A204.1 (cell line): ENCODE measurements around the gene CHMP1A.
A peak's percentile ranks its signal among the peaks of the same experiment; 100 is the strongest.
"Not testable (repeated sequence)": the region's sequence is repeated elsewhere in the genome, so short reads cannot be mapped to it uniquely, and the experiment has no call there.

Experiments
- FAIRE-seq: peaks from 2 replicates; lab custom pipeline; 2012; peaks lifted over from hg19 to GRCh38; lab: Jason Lieb, UNC

CHMP1A gene

DNA sequence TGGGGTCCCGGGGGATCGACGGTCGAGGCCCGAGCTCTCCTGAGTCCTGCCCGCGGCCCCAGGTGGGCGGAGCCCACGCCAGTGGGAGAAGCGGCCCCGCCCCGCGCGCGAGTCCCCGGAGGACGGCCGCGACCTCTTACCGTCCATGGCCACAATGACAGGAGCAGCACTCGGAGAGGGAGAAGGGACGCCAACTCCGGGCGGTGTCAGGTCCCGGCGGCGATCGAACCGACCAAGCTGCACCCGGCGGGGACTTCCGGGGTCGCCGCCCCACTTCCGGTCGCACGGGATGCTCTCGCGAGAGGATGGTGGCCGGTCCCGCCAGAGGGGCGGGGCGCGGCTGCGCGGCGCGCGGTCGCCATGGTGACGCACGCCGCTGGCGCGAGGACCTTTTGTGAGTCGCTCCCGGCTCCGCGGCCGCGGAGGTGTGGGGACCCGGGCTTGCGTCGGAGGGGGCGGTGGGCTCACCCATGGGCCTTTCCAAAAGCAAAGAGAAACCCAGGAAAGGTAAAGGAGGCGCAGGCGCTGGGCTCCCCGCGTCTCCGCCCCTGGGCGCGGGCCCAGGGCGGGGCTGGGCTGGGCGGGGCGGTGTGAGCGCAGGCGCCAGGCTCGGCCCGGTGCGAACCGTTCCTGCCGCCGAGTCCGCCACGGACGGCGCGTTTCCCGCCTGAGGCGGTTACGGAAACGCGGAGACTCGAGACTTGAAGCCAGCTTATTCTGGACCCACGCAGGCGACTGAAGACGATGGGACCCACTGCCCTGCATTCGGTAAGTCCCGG lies at the start of gene CHMP1A, which contains the start of gene SPATA33:
CHMP1A (minus strand) TSS at position 267 of the 779 bp plus-strand sequence; CDS start at position 147, 120 bp downstream.
SPATA33 (plus strand) TSS at position 395 of the 779 bp plus-strand sequence; CDS start at position 471, 76 bp downstream.
- no peak for FAIRE-seq

- no peak for FAIRE-seq
Measured at GRCh38 chr16:89706518-89707260, 49.2 kb upstream of the CHMP1A start.

GRCh38 chr16:89705006-89705405 lies 47.5 kb upstream of the CHMP1A start:
- no peak for FAIRE-seq

DNA sequence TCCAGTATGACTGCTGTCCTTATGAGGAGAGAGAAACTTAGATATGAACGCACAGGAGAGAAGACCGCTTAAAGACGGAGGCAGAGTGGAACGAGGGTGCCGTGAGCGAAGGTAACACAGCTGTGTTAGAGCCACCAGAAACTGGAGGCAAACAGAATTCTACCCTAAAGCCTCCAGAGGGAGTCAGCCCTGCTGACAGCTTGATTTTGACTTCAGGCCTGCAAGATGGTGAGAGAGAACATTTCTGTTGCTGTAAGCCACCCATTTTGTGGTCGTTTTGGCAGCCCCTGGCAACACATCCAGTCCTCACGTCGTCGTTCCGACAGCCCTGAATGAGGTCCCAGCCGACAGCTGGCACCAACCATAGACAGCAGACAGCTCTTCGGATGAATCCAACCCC lies 46.8 kb upstream of the CHMP1A start:
- FAIRE-seq, result no peak

GRCh38 chr16:89701425-89702406 lies 44.2 kb upstream of the CHMP1A start, which contains the start of gene SPATA2L:
TSS of gene SPATA2L (minus strand) at chr16:89701705. CDS start at chr16:89701232, 473 bp downstream.
- peak; percentile 32 for FAIRE-seq

GRCh38 chr16:89700649-89701424 lies 43.3 kb upstream of the CHMP1A start:
- no peak for FAIRE-seq

GRCh38 chr16:89700100-89700648 lies 42.7 kb upstream of the CHMP1A start:
- FAIRE-seq, result peak; percentile 93

- FAIRE-seq, result not testable (repeated sequence)
Measured at GRCh38 chr16:89699629-89700099, 42.2 kb upstream of the CHMP1A start.

DNA sequence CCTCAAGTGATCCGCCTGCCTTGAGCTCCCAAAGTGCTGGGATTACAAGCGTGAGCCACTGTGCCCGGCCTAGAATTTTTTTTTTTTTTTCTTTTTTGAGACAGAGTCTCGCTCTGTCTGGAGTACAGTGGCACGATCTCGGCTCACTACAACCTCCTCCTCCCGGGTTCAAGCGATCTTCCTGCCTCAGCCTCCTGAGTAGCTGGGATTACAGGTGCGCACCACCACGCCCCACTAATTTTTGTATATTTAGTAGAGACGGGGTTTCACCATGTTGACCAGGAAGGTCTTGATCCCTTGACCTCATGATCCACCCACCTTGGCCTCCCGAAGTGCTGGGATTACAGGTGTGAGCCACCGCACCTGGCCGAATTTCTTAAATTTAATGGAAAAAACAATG lies 41.2 kb upstream of the CHMP1A start:
- FAIRE-seq, result not testable (repeated sequence)

GRCh38 chr16:89697616-89698331 lies 40.3 kb upstream of the CHMP1A start:
- no peak for FAIRE-seq

- FAIRE-seq, result no peak
Measured at GRCh38 chr16:89697161-89697615, 39.7 kb upstream of the CHMP1A start.

- FAIRE-seq, result no peak
Measured at GRCh38 chr16:89696670-89697128, 39.2 kb upstream of the CHMP1A start.

DNA sequence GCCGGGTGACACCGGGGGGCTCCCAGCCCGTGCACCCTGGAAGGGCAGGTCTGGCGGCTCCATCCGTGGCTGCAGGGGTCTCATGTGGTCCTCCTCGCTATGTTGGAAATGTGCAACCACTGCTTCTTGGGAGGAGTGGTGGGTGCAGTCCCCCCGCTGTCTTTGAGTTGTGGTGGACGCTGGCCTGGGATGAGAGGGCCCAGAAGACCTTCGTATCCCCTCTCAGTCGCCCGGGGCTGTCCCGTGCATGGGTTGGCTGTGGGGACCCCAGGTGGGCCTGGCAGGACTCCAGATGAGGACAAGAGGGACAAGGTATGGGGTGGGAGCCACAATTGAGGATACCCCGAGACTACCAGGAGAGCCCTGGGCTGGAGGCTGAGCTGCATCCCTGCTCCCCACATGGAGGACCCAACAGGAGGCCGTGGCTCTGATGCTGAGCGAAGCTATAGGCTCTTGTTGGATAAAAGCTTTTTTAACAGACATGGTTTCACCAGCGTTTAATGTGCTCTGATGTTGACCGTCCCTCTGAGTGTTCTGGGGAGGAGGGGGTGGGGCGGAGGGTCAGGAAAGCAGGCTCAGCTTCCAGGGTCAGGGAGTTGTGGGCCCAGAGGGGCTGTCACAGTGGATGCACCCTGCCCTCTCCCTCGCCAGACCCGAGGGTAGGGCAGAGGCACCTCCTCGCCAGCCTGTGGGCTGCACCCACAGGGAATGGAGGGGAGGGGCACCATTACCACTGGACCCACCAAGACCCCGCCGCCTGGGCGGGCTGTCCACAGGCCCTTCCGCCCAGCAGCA lies 38.6 kb upstream of the CHMP1A start:
- no peak for FAIRE-seq

- no peak for FAIRE-seq
Measured at GRCh38 chr16:89695086-89695874, 37.8 kb upstream of the CHMP1A start.

- FAIRE-seq, result not testable (repeated sequence)
Measured at GRCh38 chr16:89694784-89695085, 37.2 kb upstream of the CHMP1A start.

- no peak for FAIRE-seq
Measured at GRCh38 chr16:89693931-89694783, 36.6 kb upstream of the CHMP1A start.

DNA sequence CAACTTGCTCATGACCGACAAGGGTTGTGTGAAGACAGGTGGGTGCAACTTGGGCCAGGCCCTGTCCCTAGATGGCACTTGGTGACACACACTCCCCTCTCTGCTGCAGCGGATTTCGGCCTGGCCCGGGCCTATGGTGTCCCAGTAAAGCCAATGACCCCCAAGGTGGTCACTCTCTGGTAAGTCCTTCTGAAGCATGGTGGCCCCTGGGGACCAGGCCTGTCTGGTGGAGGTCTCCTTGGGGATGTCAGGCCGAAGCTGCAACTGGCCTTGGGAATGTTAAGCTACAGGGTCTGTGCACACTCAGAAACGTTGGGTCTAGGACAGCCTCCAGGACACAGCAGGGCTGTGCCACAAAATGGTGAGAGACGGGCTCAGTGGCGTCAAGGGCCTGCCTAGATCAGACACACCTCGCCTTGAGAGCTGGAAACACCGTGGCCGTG lies 35.8 kb upstream of the CHMP1A start:
- FAIRE-seq, result no peak
